GM12875 (cell line): ENCODE data around the gene VSTM1.

Source experiments
- H3K4me3 ChIP-seq: one replicate; pipeline ENCODE4 v1.5.1; 2011; ENCODE audit warnings: low read depth, low read length, control low read depth
- TF ChIP-seq, protein P1 (sequence below): IDR thresholded peaks from 2 replicates; pipeline ENCODE4 v1.5.1; 2011; ENCODE audit warnings: low read depth, mild to moderate bottlenecking, control low read depth, inconsistent platforms, low read length, moderate library complexity, borderline replicate concordance; ENCODE audit not compliant: insufficient read depth

The VSTM1 gene

DNA sequence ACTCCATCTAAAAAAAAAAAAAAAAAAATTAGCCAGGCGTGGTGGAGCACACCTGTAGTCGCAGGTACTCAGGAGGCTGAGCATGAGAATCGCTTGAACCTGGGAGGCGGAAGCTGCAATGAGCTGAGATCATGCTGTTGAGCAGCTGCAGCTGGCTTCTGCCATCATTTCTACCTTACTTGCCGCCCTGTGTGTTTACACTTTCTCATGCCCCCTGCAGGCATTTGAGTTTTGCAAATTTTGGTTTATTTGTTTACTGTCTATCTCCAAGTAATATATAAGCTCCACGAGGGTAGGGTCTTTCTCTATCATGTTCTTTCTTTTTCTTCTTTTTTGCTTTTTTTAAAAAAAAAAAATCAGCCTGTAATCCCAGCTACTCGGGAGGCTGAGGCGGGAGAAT, 54.3 kb downstream of the VSTM1 start:
- H3K4me3 ChIP-seq, result no peak overlapping the region
- TF ChIP-seq, protein P1, sequence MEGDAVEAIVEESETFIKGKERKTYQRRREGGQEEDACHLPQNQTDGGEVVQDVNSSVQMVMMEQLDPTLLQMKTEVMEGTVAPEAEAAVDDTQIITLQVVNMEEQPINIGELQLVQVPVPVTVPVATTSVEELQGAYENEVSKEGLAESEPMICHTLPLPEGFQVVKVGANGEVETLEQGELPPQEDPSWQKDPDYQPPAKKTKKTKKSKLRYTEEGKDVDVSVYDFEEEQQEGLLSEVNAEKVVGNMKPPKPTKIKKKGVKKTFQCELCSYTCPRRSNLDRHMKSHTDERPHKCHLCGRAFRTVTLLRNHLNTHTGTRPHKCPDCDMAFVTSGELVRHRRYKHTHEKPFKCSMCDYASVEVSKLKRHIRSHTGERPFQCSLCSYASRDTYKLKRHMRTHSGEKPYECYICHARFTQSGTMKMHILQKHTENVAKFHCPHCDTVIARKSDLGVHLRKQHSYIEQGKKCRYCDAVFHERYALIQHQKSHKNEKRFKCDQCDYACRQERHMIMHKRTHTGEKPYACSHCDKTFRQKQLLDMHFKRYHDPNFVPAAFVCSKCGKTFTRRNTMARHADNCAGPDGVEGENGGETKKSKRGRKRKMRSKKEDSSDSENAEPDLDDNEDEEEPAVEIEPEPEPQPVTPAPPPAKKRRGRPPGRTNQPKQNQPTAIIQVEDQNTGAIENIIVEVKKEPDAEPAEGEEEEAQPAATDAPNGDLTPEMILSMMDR, result no peak

DNA sequence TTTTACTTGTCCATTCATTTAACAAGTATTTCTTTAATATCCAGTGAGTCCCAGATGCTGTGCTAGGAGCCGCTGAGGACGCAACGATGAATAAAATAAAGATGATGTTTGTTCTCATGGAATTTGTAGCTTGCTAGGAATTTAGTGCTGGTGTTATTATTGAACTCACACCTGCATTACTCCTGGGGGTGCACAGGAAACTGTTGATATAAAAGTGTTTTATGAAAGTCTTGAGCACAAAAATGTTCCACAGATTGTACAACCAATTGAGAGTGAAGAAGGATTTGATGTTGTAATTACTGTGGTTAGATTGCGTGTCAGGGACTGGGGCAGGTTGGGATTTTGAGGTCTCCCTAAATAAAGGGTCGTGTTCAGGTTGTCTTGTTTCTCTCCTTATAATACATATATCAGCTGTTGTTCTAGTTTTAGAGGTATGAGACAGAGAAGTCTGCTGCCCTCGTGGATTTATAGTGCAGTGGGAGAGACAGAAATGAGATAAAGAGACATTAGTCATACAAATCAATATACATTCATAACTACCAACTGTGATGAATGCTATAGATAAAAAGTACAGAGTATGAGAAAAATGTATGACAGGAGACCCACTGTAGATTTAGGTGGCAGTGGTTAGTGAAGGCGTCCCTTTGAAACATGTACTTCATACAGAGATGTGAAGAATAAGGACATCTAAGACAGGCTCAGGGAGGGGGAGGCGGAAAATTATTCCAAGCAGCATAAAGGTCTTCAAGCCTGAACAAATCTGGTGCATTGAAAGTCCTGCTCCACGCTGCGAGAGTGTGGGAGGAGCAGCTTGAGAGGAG, 61.0 kb downstream of the VSTM1 start:
- no peak overlapping the region for H3K4me3 ChIP-seq

DNA sequence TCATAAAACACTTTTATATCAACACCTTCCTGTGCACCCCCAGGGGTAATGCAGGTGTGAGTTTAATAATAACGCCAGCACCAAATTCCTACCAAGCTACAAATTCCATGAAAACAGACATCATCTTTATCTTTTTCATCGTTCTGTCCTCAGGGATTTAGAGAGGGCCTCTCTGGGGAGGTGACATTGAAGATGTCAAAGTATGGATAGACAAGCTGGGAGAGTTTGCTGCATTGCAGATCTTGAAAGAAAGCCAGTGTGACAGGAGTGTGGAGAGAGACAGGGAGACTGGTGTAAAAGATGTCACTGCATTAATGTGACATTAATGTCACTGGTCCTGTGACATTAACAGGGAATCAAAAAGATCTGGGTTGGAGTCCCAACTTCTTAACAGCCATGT, 62.2 kb downstream of the VSTM1 start:
- TF ChIP-seq, protein P1, result no peak
- no peak overlapping the region for H3K4me3 ChIP-seq

More for the DNA sequence above, 61.0 kb downstream of the VSTM1 start:
- TF ChIP-seq, protein P1, result no peak

DNA sequence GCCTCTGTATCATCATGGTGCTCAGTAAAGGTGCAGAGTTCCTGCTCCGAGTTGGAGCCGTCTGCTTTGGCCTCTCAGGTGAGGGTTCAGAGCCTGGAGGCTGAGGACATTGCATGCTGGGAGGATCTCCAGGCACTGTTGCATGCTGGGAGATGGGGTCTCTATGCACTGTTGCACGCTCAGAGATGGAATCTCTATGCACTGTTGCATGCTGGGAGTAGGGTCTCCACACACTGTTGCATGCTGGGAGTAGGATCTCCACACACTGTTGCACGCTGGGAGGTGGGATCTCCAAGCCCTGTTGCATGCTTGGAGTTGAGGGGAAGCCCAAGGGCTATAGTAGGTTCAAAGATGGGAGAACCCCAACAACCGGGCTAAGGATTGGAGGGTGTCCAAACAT, 64.0 kb downstream of the VSTM1 start:
- TF ChIP-seq, protein P1, result no peak
- no peak overlapping the region for H3K4me3 ChIP-seq

DNA sequence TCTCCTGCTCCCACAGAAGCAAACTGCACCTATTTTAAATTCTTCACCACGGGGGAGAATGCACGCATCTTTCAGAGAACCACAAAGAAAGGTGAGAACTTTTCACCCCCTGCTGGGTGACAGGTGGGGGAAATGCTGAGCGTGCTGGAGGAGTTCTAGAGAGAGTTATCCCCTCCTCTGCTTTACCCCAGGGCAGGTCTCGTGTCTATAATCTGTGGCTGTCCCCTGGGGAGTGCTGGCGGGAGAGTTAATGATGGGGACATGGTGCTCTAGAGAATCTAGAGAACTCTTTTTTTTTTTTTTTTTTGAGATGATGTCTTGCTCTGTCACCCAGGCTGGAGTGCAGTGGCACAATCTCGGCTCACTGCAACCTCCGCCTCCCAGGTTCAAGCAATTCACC, 65.5 kb downstream of the VSTM1 start:
- TF ChIP-seq, protein P1, result no peak
- no peak overlapping the region for H3K4me3 ChIP-seq

DNA sequence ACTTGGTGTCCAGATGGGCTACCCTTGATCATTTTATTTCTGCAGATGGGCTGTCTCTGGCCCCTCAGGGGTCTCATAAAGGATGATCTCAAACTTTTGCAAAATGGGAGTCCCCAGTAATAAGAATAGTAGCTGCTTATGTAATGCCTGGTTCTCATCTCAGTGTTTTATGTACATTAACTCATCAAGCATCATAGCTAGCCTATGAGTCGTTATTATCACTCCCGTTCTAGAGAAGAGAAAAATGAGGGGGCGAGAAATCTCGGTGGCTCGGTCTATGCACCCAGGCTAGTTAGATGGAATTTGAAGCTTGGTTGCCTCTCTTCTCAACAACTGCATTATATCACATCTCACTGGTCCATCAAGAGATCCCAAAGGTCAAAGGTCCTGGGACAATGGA, 68.9 kb downstream of the VSTM1 start:
- no peak overlapping the region for H3K4me3 ChIP-seq
- TF ChIP-seq, protein P1, result no peak

DNA sequence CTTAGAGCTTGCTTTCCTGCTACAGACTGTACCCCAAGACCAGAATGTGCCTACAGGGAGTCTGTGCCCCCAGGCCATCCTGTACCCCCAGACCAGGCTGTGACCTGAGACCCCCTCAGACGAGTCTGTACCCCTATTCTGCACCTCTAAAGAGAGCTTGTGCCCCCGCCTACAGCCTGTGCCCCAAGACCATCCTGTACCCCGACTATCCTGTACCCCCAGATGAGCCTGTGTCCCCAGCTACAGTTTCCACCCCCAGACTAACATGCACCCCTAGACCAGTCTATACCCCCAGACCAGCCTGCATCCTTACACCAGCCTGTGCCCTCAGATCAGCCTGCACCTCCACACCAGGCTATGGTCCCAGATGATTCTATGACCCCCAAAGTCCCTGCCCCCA, 70.2 kb downstream of the VSTM1 start:
- no peak overlapping the region for H3K4me3 ChIP-seq
- TF ChIP-seq, protein P1, result no peak
